AG04450 (cell line): ENCODE measurements around the gene CHCHD3. TPM values are rescaled to one million over a fixed set of nuclear protein-coding genes. Genes with fewer than 3 reads are reported as not detected.
"Not testable (repeated sequence)": the region's sequence is repeated elsewhere in the genome, so short reads cannot be mapped to it uniquely, and the experiment has no call there.

Experiments used
- CTCF ChIA-PET: fragments of 300-600, 350-600 bp; formaldehyde crosslinking; extraction: SDS; loops from one replicate; lab custom pipeline; 2022; ENCODE audit warnings: antibody characterized with exemption, inconsistent platforms; lab: Charles Lee
- POLR2A ChIA-PET: fragments of 350-600 bp; formaldehyde crosslinking; extraction: SDS; loops from one replicate; lab custom pipeline; 2021; ENCODE audit warnings: antibody characterized with exemption, inconsistent platforms; lab: Yijun Ruan, JAX
- DNase-seq: peaks from one replicate; pipeline ENCODE4 v3.0.0-alpha.2; 2011; ENCODE audit warnings: low read depth, low spot score
- H3K27ac ChIP-seq: one replicate; pipeline ENCODE4 v1.5.1; 2012; ENCODE audit warnings: low read depth, low read length, control low read depth
- H3K27me3 ChIP-seq: one replicate; pipeline ENCODE4 v1.6.0; 2012; ENCODE audit warnings: low read length; ENCODE audit not compliant: control insufficient read depth, insufficient read depth
- H3K4me3 ChIP-seq: 2 replicates; pipeline ENCODE4 v1.5.1; 2011; ENCODE audit warnings: mild to moderate bottlenecking, low read depth, low read length, control low read depth
- H3K9me3 ChIP-seq: 2 replicates; pipeline ENCODE4 v1.5.1; 2012; ENCODE audit warnings: low read length; ENCODE audit not compliant: control insufficient read depth, insufficient read depth
- CTCF ChIP-seq: IDR thresholded peaks from 2 replicates; pipeline ENCODE4 v1.5.1; 2011; ENCODE audit warnings: low read depth, low read length, control low read depth, inconsistent platforms
- polyA plus RNA-seq: library from polyadenylated mRNA; depleted of rRNA; stranded (reverse); fragments of >200 nt; gene quantifications from 2 replicates; pipeline ENCODE4 v1.2.3, GENCODE V29; 2011

The CHCHD3 gene
- polyA plus RNA-seq, 1 experiment, result 77.8 TPM

GRCh38 chr7:132915647-132916046 lies 166.2 kb downstream of the CHCHD3 start:
- CTCF ChIA-PET, result no interaction called here
- Histone ChIP-seq H3K9me3 (no peaks in the 10 kb centered on the region), H3K4me3 (no peak overlapping the region), H3K27ac (no peak overlapping the region), H3K27me3 (no peaks in the 10 kb centered on the region)
- TF ChIP-seq CTCF, result no peak
- DNase-seq, result no peak
- POLR2A ChIA-PET, result no interaction called here

- Histone ChIP-seq H3K9me3 (no peaks in the 10 kb centered on the region), H3K27ac (no peak overlapping the region), H3K27me3 (no peaks in the 10 kb centered on the region), H3K4me3 (no peak overlapping the region)
- no peak for TF ChIP-seq CTCF
- DNase-seq, result no peak
- ChIA-PET POLR2A (no interaction called here), CTCF (no interaction called here)
Measured at GRCh38 chr7:132910657-132911056, 171.2 kb downstream of the CHCHD3 start.

- CTCF ChIA-PET, result no interaction called here
- POLR2A ChIA-PET, result no interaction called here
- Histone ChIP-seq H3K9me3 (no peaks in the 10 kb centered on the region), H3K27me3 (no peaks in the 10 kb centered on the region), H3K4me3 (no peak overlapping the region), H3K27ac (no peak overlapping the region)
- TF ChIP-seq CTCF, result no peak
- DNase-seq, result no peak
Measured at GRCh38 chr7:132907380-132907940, 174.4 kb downstream of the CHCHD3 start.

- DNase-seq, result no peak
- ChIA-PET CTCF (interaction anchor here (0.8 kb wide), 1 partner anchor 528 kb away, joined by 4 read pairs; no protein-coding TSS in a partner anchor), POLR2A (no interaction called here)
- Histone ChIP-seq H3K27ac (no peak overlapping the region), H3K27me3 (no peaks in the 10 kb centered on the region), H3K9me3 (no peaks in the 10 kb centered on the region), H3K4me3 (no peak overlapping the region)
- no peak for TF ChIP-seq CTCF
Measured at GRCh38 chr7:132906193-132906835, 175.6 kb downstream of the CHCHD3 start.

GRCh38 chr7:132905136-132905535 lies 176.8 kb downstream of the CHCHD3 start:
- POLR2A ChIA-PET, H3K4me3 ChIP-seq: not testable (repeated sequence)

More at GRCh38 chr7:132905136-132905535, 176.8 kb downstream of the CHCHD3 start:
- H3K27ac ChIP-seq, DNase-seq, H3K9me3 ChIP-seq, H3K27me3 ChIP-seq, CTCF ChIA-PET: not testable (repeated sequence)
